IPS-18c (cell line): ENCODE measurements around the gene PPP4R3B.
"Not testable (repeated sequence)": the region's sequence is repeated elsewhere in the genome, so short reads cannot be mapped to it uniquely, and the experiment has no call there.

Source experiments
- H3K4me3 ChIP-seq: 2 replicates; pipeline ENCODE4 v1.7.0; 2013; ENCODE audit warnings: low read depth, mild to moderate bottlenecking, low read length, moderate library complexity; ENCODE audit not compliant: insufficient read depth
- H3K9me3 ChIP-seq: one replicate; pipeline ENCODE4 v1.6.1; 2013; ENCODE audit warnings: mild to moderate bottlenecking, low read length, moderate library complexity; ENCODE audit not compliant: control insufficient read depth, insufficient read depth

Gene PPP4R3B

DNA sequence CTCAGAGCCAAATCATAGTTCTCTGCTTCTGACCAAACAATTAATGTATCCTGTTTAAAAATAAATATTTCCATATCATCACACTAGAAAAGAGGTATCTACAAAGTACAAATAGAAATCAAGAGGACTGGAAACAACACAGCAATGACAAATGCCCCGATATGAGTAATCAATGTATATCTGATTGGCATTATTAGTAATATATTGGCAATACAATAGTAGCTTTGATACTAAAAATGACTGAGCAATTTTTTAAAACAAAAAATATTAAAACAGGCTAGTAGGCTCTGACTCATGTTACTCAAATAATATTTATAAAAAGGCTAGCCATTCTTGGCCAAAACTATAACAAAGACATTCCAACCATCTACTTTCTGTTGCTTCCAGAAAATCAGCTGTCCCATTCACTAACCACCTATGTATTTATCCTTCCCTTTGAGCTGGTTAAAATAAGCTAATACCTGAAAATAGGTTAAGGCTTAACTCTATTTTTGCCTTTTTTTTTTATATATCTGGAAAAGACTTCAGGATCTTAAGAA is 13.3 kb downstream of the PPP4R3B start:
- H3K4me3 ChIP-seq = no peak overlapping the region
- no peaks in the 10 kb centered on the region for H3K9me3 ChIP-seq

DNA sequence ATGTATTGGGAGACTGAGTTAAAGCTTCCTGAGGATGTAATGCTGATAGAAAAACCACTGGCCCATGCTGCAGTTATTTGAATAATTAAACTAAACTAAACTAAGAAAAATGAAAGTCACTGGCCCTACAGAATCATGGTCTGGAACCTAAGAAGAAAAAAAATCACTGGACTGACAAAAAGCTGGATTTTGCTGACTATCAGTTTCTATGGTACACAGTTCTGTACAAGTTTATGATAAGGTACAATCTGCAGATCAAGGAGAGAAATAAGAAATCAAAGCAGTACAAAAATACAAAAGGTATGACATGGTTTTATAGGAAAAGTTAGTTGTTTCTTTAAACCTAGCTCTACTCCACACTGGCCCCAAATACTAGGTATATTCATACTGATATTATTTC is 15.6 kb downstream of the PPP4R3B start:
- no peaks in the 10 kb centered on the region for H3K9me3 ChIP-seq
- no peak overlapping the region for H3K4me3 ChIP-seq

DNA sequence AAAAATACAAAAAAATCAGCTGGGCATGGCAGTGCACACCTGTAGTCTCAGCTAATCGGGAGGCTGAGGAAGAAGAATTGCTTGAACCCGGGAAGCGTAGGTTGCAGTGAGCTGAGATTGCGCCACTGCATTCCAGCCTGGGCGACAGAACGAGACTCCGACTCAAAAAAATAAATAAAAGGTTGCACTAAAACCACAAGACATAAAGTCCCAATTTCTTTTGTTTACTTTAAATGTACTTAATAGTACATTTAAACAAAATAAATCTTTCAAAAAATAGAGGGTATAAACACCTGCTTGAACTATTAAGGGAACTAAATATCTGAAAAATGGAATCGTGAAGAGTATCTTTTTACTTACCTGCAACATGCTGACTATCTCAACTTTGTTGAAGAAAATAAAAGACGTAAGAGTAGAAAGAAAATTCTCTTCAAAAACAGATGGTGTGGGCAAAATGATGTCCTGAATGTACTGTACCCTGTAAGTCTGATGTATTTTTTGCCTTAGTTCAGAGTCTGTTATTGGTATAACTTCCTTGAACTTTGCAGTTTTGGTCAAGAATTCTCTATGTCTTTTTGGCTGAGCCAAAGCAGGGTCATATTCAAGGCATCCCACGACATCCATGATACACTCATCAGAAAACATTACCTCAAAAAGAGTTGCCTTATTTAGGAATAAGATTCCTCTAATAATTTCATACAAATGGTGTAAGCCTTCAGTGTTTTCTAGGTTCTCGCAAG is 19.2 kb downstream of the PPP4R3B start:
- H3K9me3 ChIP-seq = no peaks in the 10 kb centered on the region
- no peak overlapping the region for H3K4me3 ChIP-seq

DNA sequence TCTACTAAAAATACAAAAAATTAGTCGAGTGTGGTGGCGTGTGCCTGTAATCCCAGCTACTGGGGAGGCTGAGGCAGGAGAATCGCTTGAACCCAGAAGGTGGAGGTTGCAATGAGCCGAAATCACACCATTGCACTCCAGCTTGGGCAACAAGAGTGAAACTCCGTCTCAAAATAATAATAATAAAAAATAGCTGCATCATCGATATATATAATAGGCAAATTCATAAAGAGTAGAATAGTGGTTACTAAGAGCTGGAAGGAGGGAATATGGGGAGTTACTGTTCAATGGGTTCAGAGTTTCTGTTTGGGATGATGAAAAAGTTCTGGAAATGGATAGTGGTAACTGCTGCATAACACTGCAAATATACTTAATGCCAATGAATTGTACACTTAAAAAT is 20.6 kb downstream of the PPP4R3B start:
- H3K4me3 ChIP-seq, H3K9me3 ChIP-seq: not testable (repeated sequence)

DNA sequence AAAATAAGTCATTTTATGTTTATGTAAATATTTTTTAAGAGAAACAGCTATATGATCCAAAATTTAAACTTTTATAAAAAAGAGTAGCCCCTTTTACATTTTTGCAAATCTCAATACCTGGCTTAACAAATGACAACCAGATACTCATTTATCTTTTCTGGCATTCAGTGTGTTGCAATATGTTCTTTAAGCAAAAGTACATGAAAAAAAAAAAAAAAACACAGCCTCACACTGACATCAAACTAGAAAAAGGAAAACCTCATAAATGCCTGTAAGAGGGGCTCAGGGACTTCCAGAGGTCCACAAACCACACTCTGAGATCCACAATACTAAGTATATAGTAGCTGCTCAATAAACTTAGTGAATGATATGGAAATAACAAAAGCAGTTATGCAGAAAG is 21.9 kb downstream of the PPP4R3B start:
- Histone ChIP-seq H3K9me3 (no peaks in the 10 kb centered on the region), H3K4me3 (no peak overlapping the region)

DNA sequence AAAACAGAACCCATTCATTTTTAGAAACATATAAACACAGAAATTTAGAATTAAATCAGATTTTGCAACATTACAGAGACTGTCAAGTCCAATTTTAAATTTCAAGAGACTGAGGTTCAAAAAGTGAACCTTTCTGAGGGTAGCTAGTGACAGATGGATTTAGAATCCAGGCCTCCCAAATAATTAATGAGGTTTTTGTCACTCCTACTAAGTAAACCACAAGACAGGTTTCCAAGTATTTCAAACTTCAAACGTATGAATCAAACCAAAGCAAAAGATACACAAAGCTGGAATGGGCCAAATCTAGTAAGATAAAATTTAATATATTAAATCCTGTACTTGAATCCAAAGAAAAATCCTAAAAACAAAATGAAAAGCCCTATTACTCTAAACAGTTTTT is 25.3 kb downstream of the PPP4R3B start:
- H3K9me3 ChIP-seq = no peaks in the 10 kb centered on the region

DNA sequence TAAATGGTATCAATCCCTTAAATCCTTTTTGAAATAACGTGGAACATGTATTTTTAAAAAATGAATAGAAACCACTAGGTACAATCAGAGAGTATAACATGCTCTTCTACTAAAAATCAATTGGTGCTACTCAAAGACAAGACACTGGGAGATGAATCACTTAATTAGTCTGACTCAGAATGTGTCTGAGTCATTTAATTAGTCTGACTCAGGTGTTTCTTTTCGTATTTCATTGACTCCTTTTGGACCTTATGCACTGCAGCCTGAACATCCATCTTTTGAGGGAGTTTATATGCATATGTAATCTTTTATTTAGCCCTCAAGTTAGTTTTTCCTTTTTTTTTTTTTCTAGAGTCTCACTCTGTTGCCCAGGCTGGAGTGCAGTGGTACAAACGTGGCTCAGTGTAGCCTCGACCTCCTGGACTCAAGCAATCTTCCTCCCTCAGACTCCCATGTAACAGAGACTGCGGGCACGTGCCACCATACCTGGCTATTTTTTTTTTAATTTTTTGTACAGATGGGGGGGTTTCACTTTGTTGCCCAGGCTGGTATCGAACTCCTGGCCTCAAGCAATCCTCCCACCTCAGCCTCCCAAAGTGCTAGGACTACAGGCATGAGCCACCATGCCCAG is 26.5 kb downstream of the PPP4R3B start:
- Histone ChIP-seq H3K9me3 (no peaks in the 10 kb centered on the region), H3K4me3 (no peak overlapping the region)

More for the DNA sequence above, 25.3 kb downstream of the PPP4R3B start:
- no peak overlapping the region for H3K4me3 ChIP-seq

DNA sequence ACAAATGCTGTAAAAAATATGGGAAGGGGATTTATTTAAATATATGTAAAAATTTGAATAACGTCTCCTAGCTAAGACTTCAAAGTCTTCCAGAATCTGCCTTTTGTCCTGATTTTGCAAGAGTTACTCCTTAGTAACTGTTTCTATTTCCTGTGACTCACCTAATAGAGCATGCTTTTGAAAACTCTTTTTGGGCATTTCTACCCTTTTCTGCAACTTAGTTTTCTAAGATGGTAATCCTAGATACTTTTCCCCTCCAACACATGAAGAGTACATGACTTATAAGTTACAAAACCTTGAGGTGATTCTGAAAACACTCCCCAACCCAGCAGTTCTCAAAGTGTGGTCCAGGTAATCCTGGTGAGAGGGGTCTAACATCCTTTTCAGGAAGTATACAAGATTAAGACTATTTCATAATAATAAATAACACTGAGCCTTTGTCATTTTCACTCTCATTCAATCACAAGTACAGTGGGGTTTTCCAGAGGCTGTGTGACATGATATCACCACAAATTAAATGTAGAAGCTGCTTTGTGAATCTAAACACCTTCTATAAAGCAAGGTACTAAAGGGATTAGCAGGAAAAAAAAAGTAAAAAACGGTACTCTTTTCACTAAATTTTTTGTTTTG is 31.9 kb downstream of the PPP4R3B start:
- H3K4me3 ChIP-seq = no peak overlapping the region
- no peaks in the 10 kb centered on the region for H3K9me3 ChIP-seq

DNA sequence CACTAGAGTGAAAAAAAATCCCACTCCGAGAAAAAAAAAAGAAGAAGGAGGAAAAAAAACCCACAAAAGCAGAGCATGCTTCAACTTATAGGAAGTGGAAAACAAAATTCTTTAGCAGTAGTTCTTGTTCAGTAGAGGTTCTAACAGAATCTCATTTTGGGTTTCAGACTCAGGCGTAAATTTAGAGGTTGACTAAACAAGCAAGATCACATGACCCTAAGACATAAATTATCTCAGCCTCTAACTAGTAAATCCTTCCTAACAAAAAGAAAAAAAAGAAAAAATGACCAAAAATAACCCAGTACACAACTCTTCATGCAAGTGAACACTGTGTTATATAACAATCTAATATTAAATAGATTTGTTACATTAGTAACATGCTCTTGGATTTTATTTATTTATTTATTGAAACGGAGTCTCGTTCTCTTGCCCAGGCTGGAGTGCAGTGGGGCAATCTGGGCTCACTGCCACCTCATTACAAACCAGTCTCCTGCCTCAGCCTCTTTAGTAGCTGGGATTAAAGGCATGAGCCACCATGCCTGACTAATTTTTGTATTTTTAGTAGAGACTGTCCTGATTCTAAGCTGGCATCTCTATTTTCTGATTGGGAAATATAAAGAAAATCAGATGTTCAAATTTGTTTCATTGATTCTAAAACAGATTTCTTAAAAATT is 35.4 kb downstream of the PPP4R3B start:
- Histone ChIP-seq H3K9me3 (no peaks in the 10 kb centered on the region), H3K4me3 (no peak overlapping the region)

DNA sequence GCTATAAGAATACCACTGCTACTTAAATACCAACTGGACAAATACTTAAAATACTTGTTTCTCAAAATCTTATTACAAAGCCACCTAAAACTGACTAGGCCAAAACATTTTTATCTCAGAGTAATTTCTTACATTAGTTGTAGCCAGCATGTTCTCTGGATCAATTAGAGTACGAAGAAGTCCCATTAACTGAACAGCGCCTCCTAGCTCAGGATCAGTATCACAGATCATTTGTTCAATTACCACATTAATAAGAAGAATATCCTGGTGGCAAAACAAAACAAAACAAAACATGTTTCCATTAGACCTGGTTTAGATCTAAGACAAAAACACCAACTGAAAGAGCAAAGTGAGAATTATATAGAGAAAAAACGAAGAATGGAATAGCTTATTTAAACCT is 36.0 kb downstream of the PPP4R3B start:
- no peak overlapping the region for H3K4me3 ChIP-seq
- H3K9me3 ChIP-seq = no peaks in the 10 kb centered on the region

DNA sequence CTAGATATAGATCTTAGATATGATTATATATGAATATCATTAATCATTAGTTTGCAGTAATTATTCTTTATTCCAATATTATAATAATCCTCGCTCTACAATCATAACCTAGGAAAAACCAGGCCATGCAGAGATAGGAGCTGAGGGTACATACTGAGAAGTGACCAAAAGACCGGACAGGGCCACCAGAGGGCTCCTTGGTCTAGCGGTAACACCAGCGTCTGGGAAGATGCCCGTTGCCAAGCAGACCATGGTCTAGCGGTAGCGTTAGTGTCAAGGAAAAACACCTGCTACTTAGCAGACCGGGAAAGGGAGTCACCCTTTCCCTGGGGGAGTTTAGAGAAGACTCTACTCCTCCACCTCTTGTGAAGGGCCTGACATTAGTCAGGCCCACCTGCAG is 48.4 kb downstream of the PPP4R3B start:
- not testable (repeated sequence) for H3K9me3 ChIP-seq, H3K4me3 ChIP-seq

DNA sequence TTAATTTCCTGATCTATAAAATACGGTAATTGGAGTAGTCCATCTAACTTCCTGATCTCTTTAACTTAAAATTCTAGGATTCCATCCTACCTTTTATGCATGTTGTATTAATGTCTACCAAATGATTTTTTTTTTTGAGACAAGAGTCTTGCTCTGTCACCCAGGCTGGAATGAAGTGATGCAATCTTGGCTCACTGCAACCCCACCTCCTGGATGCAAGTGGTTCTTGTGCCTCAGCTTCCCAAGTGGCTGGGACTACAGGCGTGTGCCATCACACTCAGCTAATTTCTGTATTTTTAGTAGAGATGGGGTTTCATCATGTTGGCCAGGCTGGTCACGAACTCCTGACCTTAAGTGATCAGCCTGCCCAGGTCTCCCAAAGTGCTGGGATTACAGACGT is 50.1 kb downstream of the PPP4R3B start:
- no peaks in the 10 kb centered on the region for H3K9me3 ChIP-seq
- H3K4me3 ChIP-seq = no peak overlapping the region

DNA sequence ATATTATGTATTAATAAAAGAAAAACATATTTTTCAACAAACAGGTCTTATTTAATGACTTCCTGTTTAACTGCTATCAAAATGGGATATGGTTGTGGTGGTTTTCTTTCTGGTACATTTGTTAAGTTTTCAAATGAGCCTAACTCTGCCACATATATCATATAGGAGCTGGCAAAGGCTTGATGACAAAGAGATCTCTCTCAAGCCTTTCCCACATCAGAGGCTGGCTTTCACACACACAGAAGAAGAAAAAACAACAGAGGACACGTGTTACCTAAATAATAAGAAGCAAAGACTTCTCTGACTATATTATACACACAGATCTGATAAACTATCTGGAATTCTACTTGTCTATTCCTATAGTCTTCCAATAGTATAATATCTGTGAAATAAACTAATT is 51.8 kb downstream of the PPP4R3B start:
- no peak overlapping the region for H3K4me3 ChIP-seq
- H3K9me3 ChIP-seq = peaks cover 12% of the 10 kb centered on the region

DNA sequence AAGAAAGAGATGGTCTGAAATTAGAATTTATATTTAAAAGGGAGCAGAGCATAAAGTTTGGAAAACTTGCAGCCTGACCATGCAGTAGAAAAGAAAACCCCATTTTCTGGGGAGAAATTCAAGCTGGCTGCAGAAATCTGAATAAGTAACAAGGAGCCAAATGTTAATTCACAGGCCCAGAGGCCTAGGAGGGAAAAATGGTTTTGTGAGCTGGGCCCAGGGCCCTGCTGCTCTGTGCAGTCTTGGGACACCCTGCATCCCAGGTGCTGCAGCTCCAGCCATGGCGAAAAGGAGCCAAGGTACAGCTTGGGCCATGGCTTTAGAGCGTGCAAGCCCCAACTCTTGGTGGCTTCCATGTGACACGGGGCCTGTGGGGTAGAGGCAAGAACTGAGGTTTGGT is 56.6 kb downstream of the PPP4R3B start:
- Histone ChIP-seq H3K4me3 (no peak overlapping the region), H3K9me3 (peaks cover 12% of the 10 kb centered on the region)

DNA sequence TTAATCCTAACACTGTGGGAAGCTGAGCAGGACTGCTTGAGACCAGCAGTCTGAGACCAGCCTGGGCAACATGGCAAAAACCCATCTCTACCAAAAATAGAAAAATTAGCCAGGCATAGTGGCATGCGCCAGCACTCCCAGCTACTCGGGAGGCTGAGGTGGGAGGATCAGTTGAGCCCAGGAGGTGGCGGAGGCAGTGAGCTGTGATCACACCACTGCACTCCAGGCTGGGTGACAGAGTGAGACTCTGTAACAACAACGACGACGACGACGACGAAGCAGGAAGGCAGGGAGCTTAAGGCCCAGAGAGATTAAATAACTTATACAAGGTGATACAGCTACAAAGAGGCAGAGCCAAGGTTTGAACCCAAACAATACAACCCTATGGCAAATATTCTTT is 60.6 kb downstream of the PPP4R3B start:
- Histone ChIP-seq H3K4me3 (no peak overlapping the region), H3K9me3 (peaks cover 8% of the 10 kb centered on the region)

DNA sequence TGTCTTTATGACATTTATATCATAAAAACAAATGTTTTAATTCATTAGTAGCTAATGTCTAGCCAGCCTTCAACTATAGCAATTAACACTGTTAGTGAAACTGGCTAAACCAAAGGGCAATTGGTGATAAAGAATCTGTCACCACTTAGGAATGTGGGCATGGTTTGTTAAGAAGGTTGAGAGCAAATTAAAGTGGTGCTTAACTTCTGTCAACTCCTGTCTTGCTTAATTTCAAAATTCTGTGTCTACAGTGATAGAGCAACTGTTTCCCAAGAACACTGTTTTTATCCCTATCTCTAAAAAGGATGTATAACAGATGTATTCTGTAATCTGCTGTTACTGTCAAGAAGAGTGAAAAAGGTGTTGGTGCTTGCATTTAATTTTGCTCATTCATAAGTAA is 61.4 kb downstream of the PPP4R3B start:
- H3K9me3 ChIP-seq = peaks cover 2% of the 10 kb centered on the region
- H3K4me3 ChIP-seq = no peak overlapping the region

DNA sequence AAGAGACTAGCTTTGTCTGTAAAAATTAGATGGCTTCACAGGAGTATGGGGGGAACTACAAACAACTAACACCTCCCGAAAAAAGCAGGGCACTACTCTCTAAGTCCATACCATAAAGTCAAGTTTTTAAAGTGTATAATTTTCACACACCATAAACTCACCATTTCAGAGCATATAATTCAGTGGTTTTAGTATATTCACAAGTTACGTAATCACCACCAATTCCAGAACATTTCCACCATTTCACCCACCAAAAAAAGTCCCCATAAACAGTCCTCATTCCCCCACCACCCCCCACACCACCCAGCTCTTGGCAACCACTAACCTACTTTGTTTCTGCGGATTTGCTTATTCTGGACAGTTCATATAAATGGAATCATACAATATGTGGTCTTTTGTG is 64.1 kb downstream of the PPP4R3B start:
- Histone ChIP-seq H3K9me3 (no peaks in the 10 kb centered on the region), H3K4me3 (no peak overlapping the region)
